ENCODE results near the gene FOXO6.

FOXO6 gene

GRCh38 chr1:41341772-41342562 is 19.3 kb upstream of the FOXO6 start:
- Histone ChIP-seq H2AFZ (no peak overlapping the region), H3K4me2 (ENCODE audit: low read length) (no peak overlapping the region), H3K27ac (no peak overlapping the region), H3K36me3 (ENCODE audit: control insufficient read depth, insufficient read depth, low read length) (no peaks in the 10 kb centered on the region), H3K9ac (no peak overlapping the region), H3K79me2 (no peaks in the 10 kb centered on the region), H3K27me3 (ENCODE audit: control insufficient read depth, insufficient read depth, low read length) (no peaks in the 10 kb centered on the region), H3K4me3 (ENCODE audit: low read depth, low read length) (no peak overlapping the region), H3K4me1 (no peaks in the 10 kb centered on the region), H3K9me3 (ENCODE audit: control insufficient read depth, low read length) (no peaks in the 10 kb centered on the region)
- TF ChIP-seq, protein P1, sequence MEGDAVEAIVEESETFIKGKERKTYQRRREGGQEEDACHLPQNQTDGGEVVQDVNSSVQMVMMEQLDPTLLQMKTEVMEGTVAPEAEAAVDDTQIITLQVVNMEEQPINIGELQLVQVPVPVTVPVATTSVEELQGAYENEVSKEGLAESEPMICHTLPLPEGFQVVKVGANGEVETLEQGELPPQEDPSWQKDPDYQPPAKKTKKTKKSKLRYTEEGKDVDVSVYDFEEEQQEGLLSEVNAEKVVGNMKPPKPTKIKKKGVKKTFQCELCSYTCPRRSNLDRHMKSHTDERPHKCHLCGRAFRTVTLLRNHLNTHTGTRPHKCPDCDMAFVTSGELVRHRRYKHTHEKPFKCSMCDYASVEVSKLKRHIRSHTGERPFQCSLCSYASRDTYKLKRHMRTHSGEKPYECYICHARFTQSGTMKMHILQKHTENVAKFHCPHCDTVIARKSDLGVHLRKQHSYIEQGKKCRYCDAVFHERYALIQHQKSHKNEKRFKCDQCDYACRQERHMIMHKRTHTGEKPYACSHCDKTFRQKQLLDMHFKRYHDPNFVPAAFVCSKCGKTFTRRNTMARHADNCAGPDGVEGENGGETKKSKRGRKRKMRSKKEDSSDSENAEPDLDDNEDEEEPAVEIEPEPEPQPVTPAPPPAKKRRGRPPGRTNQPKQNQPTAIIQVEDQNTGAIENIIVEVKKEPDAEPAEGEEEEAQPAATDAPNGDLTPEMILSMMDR (IDR thresholded peaks at IDR 0.05), result no peak

DNA sequence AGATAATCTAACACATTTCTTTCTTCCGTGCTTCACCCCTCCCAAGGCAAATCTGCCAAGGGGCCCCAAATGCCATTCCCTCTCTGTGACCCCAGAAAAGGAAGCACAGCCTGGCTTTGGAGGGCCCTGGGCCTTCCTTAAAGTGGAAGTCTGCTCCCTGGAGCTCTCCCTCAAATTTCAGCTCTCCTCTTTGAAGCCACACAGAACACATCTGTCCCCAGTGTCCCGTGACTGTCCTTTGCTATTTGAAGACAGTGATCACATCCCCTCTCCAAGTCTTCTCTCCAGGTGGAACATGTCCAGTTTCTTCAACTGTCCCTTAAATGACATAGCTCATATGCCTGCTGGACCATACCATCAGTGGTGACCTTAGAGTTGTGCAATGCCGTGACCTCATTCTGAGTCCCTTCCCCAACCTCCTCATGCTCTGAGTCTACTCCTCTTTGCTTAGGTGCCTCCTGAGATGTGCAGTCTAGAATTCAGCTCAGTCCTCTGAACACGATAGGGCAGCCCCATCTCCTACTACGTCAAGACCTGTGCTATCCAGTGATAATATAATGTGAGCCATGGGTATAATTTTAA is 18.4 kb upstream of the FOXO6 start:
- Histone ChIP-seq H3K4me1 (no peaks in the 10 kb centered on the region), H2AFZ (no peak overlapping the region), H3K27me3 (ENCODE audit: control insufficient read depth, insufficient read depth, low read length) (no peaks in the 10 kb centered on the region), H3K36me3 (ENCODE audit: control insufficient read depth, insufficient read depth, low read length) (no peaks in the 10 kb centered on the region), H3K79me2 (no peaks in the 10 kb centered on the region), H3K4me2 (ENCODE audit: low read length) (no peak overlapping the region), H3K9ac (no peak overlapping the region), H3K27ac (no peak overlapping the region), H3K9me3 (ENCODE audit: control insufficient read depth, low read length) (no peaks in the 10 kb centered on the region), H3K4me3 (ENCODE audit: low read depth, low read length) (no peak overlapping the region)
- TF ChIP-seq, protein P1 (IDR thresholded peaks at IDR 0.05), result no peak

DNA sequence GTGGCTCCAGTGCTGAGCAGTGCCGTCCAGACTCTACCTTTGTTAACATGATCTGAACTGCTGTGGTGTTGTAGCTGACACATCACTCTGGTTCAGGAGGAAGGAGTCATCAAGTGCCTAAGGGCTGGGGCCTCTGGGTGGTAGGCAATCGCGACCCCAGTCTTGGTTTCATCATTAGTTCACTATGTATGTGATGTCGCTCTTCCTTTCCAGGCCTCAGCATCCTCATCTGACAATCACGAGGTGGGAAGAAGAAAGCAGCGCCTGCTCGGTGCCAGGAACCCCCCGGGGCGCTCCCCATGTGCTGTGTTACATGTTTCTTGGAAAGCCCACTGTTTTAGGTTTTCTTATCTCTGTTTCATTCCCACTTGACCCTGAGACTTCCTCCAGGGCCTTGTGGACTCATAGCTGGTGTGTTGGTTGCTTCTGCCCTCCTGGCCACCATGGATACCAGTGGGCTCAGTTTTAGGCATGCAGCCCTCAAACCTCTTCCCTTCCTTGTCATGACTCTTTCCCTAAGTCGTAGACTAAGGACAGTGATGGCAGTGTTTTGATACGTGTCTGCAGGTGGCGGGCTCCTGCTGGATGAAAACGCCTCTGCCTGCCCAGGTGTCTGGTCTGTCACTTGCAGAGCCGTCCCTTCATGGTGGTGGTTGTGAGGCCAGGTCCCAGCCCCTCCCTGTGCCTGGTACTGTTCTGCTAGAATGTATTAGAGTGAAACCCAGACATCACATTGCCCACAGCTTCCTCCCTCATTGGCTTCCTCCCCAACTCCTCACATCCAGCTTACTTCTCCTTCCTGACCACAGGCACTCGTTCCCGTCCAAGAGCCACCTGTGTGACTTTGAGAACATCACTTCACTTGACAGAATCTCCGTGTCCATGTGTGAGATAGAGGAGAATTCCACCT is 17.2 kb upstream of the FOXO6 start:
- no peaks in the 10 kb centered on the region for H3K4me1 ChIP-seq
- H2AFZ ChIP-seq, result no peak overlapping the region
- H3K9ac ChIP-seq, result no peak overlapping the region
- no peak overlapping the region for H3K4me2 ChIP-seq (ENCODE audit: low read length)
- H3K27me3 ChIP-seq (ENCODE audit: control insufficient read depth, insufficient read depth, low read length), result no peaks in the 10 kb centered on the region
- H3K9me3 ChIP-seq (ENCODE audit: control insufficient read depth, low read length), result no peaks in the 10 kb centered on the region
- no peaks in the 10 kb centered on the region for H3K36me3 ChIP-seq (ENCODE audit: control insufficient read depth, insufficient read depth, low read length)
- H3K27ac ChIP-seq, result no peak overlapping the region
- no peak overlapping the region for H3K4me3 ChIP-seq (ENCODE audit: low read depth, low read length)
- no peaks in the 10 kb centered on the region for H3K79me2 ChIP-seq
- TF ChIP-seq, protein P1 (IDR thresholded peaks at IDR 0.05), result no peak

DNA sequence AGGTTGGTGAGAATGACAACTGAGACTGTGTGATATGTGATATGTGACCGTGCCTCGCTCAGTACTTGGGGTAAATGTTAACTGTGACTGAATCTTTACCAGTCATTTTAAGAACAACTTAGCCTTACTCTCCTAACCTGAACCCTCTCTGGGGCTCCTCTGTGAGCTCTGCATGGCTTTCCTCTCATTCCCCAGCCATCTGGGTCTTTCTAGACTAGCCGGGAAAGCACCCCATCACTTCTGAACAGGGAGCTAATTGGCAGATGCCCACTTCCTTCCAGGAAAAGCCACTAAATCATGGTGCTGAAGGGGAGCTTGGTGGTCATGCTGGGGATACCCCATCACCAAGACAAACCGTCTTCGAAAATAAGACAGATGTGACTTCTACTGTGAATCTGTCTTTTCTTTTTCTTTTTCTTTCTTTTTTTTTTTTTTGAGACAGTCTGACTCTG is 16.5 kb upstream of the FOXO6 start:
- Histone ChIP-seq H3K27ac (no peak overlapping the region), H3K9me3 (ENCODE audit: control insufficient read depth, low read length) (no peaks in the 10 kb centered on the region), H3K27me3 (ENCODE audit: control insufficient read depth, insufficient read depth, low read length) (no peaks in the 10 kb centered on the region), H2AFZ (no peak overlapping the region), H3K9ac (no peak overlapping the region), H3K4me1 (no peaks in the 10 kb centered on the region), H3K4me2 (ENCODE audit: low read length) (no peak overlapping the region), H3K36me3 (ENCODE audit: control insufficient read depth, insufficient read depth, low read length) (no peaks in the 10 kb centered on the region), H3K79me2 (no peaks in the 10 kb centered on the region), H3K4me3 (ENCODE audit: low read depth, low read length) (no peak overlapping the region)
- TF ChIP-seq, protein P1 (IDR thresholded peaks at IDR 0.05), result no peak
